Hematopoietic multipotent progenitor cell treated with erythropoietin and hydrocortisone succinate and interleukin-3 and kit ligand, for 15 days (in vitro differentiated cells): ENCODE results near the gene SPATA3.
A peak's percentile ranks its signal among the peaks of the same experiment; 100 is the strongest.

ENCODE experiments used
- DNase-seq: peaks from one replicate; pipeline ENCODE4 v3.0.0-alpha.2; 2015; ENCODE audit warnings: low spot score

SPATA3 gene

DNA sequence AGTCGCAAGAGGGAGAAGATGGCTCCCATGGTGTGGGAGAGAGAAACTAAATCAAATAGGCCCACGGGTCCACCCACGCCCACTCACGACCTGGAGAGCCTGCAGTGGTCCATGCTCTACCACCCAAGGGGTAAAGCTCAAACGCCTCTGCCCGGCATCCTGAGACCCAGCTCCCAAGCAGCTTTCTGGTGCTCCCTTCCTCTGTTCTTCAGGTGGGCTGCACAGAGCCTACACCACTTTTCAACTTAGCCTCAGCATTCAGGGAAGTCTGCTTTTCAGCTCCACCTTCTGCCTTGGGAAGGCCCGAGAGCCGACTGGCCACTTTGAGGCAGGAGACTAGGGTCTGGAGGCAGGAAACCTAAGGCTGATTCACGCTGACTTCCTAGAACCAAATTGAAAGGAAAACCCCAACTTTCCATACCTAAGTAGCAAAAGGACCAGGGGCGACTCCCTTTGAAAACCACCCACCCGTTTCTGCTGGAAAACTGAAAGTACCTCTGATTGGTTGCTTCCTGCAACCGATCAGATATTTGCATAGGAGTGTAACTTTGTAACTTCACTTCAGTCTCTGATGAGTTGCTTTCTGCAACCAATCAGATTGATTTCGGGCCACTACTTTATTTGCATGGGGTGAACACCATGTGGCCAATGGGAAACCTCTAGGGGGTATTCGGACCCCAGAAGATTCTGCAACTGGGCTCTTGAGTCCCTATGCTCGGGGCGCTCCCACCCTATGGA, 26.8 kb upstream of the SPATA3 start:
- no peak for DNase-seq

DNA sequence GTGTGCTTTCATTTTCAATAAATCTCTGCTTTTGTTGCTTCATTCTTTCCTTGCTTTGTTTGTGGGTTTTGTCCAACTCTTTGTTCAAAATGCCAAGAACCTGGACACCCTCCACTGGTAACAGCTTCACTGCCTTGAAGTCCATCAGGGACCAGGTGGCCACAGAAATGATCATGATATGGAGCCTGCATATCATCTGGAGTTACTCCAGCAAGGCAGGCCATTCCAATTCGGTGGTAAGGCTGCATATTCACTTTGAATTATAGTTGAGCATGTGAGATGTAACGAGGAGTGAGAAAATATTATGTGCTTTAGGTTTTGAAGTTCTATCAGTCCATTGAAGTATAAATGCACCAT, 26.3 kb upstream of the SPATA3 start:
- DNase-seq, result no peak

DNA sequence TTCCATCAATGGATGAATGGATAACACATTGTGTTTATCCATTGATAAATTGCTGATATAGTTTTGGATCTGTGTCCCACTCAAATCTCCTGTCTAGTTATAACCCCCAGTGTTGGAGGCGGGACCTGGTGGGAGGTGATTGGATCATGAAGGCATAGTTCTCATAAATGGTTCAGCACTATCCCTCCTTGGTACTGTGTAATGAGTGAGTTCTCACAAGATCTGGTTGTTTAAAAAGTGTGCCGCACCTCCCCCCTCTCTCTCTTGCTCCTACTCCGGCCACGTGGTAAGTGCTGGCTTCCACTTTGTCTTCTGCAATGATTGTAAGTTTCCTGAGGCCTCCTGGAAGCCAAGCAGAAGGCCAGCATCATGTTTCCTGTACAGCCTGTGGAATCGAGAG, 23.9 kb upstream of the SPATA3 start:
- DNase-seq, result no peak

DNA sequence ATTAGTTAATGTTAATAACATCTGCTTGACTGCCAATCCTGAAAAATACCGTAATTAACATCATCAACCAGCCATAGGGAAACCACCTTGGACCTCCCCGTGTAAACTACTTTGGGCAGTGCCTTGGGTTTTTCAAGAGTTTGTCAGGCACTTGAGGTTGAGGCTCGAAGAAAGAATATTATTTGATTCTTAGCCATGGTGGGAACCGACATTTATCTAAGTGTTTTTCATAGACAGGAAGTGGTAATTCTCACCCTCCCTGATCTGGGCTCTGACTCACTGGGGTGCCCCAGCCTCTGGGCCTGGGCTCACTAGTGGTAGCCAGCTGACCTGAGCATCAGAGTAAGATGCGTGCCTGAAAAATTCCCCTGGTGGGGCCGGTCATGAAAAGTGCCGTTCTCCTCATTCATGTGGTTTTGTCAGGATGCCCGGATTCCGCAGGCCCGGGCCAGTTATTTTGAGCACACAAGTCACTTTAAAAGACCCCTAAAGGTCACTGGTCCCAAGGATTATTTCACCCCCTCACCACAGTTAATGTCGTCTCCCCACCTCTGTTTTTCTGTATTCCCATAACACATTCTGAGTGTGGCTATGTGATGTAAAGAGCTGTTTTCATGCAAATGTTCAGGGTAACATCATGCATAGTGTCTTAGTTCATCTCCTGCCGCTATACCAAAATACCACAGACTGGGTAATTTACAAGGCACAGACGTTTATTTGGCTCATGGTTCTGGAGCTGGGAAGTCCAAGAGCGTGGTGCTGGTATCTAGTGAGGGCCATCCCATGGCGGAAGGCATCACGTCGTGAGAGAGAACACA, 21.6 kb upstream of the SPATA3 start:
- no peak for DNase-seq

DNA sequence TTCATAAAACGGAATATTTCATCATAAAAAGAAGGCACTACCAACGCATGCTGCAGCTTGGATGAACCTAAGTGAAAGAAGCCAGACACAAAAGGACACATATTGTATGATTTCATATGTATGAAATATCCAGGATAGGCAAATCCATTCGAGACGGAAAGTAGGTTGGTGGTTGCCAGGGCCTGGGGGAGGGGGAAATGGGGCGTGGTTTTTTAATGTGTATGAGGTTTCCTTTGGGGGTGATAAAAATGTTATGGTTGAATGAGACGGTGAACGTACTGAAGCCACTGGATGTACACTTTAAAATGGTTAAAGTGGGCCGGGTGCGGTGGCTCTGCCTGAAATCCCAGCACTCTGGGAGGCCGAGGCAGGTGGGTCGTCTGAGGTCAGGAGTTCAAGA, 20.0 kb upstream of the SPATA3 start:
- no peak for DNase-seq

DNA sequence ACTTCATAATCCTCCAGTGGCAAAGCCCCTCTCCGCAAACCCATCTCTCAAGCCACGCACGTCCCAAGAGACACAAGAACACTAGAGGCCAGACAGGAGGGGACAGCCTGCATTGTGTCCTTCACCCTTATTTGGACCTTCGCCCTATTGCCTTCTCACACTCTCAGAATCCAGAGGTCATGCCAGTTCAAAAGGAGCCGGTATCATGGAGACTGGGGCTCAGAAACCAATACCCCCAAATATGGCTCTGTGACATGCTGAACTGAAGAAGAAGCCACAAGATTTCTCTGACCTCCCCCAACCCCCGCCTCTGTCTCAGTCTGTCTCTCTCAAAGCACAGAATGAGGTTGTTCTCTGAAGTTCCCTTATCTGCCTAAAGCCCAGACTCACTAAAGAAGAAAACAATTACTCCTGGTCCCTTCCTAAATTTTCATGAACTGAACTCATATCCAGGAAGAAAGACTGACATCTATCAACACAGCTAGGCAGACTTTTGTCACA, 19.2 kb upstream of the SPATA3 start:
- DNase-seq, result no peak

DNA sequence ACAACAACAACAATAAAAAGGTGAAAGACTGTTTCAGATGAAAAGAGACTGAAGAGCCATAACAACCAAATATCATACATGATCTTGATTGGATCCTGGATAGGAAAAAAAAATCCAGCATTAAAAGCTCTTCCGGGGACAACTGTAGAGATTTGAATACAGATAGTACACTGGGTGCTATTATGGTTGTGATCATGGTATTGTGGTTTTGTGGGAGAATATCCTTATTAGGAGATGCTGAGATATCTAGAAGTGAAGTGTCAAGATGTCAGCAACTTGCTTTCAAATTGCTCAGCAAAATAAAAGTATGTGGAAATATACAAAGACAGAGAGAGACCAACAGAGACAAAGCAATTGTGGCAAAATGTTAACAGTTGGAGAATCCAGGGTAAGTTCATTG, 15.5 kb upstream of the SPATA3 start:
- DNase-seq, result no peak

- DNase-seq, result no peak
Observed at GRCh38 chr2:230981704-230982103, 14.2 kb upstream of the SPATA3 start.

- DNase-seq, result no peak
Observed at GRCh38 chr2:230982126-230982525, 13.8 kb upstream of the SPATA3 start.

GRCh38 chr2:230982528-230982927, 13.4 kb upstream of the SPATA3 start:
- no peak for DNase-seq

DNA sequence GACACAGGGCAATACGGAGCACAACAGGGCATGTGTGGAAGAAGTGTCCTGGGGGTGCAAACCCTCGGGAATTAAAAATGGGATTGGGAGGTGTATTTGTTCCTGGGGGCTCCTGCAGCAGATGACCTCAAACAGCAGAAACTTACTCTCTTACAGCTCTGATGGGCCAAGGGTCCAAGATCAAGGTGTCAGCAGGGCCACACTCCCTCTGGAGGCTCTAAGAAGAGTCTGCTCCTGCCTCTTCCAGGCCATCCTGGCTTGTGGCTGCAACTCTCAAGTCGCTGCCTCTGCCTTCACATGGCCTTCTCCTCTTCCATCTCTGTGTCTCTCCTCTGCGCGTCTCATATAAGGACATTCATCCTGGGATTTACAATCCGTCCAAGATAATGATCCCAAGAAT, 12.4 kb upstream of the SPATA3 start:
- no peak for DNase-seq

DNA sequence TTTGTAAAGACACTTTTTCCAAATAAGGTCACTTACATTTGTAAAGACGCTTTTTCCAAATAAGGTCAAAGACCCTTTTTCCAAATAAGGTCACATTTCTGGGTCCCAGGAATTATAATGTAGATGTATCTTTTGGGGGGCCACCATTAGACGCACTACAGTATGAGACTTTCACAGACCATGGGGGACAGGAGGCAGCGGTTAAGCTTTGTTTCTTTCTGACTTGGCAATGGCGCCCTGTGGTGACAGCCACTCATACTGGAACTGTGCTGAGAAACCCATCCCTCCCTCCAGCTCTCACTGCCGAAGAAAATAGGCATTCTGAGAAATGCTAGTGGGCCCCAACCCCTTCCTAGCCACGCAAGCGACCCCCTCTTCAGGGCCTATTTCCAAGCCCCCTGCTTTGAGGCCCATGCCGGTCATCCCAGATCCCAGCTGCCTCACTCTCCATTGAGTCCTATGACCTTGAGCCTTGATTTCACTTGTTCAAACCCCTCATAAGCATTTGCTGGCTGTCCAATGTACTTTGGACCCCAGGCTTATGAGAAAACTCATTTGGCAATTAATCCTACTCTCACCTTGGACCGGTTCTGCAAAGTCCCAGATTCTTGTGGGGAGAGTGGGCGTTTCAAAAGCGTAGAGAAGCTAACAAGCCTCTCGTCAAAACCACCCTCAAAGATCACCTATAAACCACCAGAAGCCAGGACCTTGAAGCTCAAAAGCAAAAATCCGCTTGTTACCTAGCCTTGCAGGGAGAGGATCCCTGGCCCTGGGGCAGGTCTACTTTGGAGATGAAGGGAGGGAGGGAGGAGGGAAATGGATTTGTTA, 11.3 kb upstream of the SPATA3 start:
- no peak for DNase-seq

DNA sequence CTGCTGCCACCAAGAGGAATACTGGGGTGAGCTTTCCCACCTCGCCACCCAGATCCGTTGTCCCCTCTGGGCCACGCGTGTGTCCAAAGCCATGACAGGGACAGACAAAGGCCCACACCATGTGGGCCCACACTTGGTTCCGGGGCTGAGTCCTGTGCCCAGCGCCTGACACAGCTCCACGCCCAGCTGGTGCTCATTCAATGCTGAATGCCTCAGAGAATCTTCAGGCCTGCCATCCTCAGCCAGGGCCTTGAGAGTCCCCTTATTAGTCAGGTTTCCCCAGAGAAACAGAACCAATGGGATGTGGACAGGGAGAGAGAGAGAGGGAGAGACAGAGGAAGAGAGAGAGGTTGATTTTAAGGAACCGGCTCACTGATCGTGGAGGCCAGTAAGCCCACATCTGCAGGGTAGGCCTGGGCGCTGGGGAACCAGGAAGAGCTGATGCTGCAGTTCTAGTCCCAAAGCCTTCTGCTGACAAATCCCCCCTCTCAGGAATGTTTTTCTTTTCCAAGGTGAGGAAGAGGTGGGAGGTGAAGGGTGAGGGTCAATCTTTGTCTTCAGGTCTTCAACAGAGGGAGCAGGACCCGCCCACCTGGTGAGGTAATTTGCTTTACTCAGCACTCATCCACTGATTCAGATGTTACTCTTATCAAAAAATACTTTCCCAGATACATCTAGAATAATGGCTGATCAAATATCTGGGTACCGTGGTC, 10.2 kb upstream of the SPATA3 start:
- no peak for DNase-seq

- DNase-seq, result no peak
Observed at GRCh38 chr2:230986520-230987136, 9.3 kb upstream of the SPATA3 start.

GRCh38 chr2:230987137-230988020, 8.5 kb upstream of the SPATA3 start:
- peak; percentile 63 for DNase-seq

DNA sequence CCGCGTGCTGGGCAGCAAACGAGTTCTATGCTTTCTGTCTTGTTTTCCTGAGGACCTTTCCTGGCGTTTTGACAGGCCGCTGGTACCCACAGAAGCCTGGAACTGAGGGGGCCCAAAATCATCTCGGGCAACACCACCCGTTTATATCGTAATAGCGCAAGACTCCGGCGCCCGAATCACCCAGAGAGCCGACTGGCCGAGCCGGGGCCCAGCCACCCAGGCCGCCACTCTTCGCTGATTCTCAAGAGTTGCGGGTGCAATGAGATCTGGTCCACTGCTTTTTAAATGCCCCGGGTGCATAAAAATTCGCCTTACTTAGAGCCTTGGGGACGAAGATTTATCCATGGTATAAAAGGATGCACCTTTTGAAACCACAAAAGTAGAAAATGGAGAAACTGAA, 6.2 kb upstream of the SPATA3 start:
- DNase-seq, result no peak

- DNase-seq, result no peak
Observed at GRCh38 chr2:230990131-230990898, 5.6 kb upstream of the SPATA3 start.

DNA sequence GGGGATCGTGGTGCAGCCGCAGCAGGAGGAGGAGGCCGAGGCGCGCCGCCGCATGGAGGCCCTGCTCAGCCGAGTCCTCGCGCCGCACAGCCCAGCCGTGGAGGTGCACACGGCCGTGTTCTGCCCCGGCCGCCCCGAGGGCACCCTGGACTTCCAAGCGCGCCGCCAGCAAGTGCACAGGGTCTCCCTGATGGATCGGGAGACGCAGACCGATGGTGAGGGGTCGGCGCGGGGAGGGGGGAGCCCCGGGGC, 5.1 kb upstream of the SPATA3 start:
- DNase-seq, result no peak

GRCh38 chr2:230991598-230991997, 4.3 kb upstream of the SPATA3 start:
- no peak for DNase-seq

DNA sequence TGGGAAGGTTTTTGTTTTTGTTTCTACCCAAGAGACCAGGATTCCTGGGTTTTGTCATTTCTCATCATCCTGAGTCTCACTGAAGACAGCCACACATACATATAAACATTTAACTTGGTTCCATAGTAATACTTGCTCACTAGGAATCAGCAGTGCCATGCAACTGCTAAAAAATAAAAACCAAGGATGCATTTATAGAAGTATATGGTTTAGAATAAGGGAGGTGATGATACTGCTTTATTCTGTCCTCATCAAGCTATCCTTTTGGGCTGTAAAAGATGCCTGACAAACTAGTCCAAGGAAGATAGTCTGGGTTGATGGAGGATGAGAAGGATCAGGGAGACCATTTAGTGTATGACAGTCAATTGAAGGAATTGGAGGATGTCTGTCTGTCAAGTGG, 740 bp downstream of the SPATA3 start:
- no peak for DNase-seq
